Neural crest cell (in vitro differentiated cells): ENCODE results near the gene LRRC15. TPM values are rescaled to one million over a fixed set of nuclear protein-coding genes. Genes with fewer than 3 reads are reported as not detected.

Source experiments
- DNase-seq: peaks from one replicate; pipeline ENCODE4 v3.0.0; 2021; ENCODE audit warnings: low read depth, mixed read lengths, low spot score
- H3K27ac Mint-ChIP-seq: one replicate; pipeline ENCODE4 v1.8.0; 2021; ENCODE audit warnings: mild to moderate bottlenecking, mixed read lengths; ENCODE audit not compliant: unreplicated experiment
- H3K27me3 Mint-ChIP-seq: 2 replicates; pipeline ENCODE4 v1.8.0; 2021; ENCODE audit warnings: low read depth, mild to moderate bottlenecking, mixed read lengths
- H3K36me3 Mint-ChIP-seq: 2 replicates; pipeline ENCODE4 v1.8.0; 2021; ENCODE audit warnings: low read depth, mild to moderate bottlenecking, mixed read lengths
- H3K4me1 Mint-ChIP-seq: 2 replicates; pipeline ENCODE4 v1.8.0; 2021; ENCODE audit warnings: mixed read lengths
- H3K4me3 Mint-ChIP-seq: one replicate; pipeline ENCODE4 v1.8.0; 2021; ENCODE audit warnings: mild to moderate bottlenecking, mixed read lengths
- H3K9me3 Mint-ChIP-seq: 2 replicates; pipeline ENCODE4 v1.8.0; 2021; ENCODE audit warnings: mixed read lengths
- total RNA-seq: library from RNA; stranded (reverse); gene quantifications from 2 replicates; pipeline ENCODE4 v1.2.1, GENCODE V29; 2021
- TF ChIP-seq, protein P1 (sequence below): fragments of 200-600 bp; sonication (generic); conservative IDR thresholded peaks from 2 replicates; pipeline ENCODE4 v1.5.0; 2021; ENCODE audit warnings: antibody characterized with exemption, mild to moderate bottlenecking

The LRRC15 gene
- total RNA-seq, 1 donor from 2014 or later, result not detected

- H3K9me3 Mint-ChIP-seq, result no peaks in the 10 kb centered on the region
- H3K27ac Mint-ChIP-seq, result no peak overlapping the region
- no peak for DNase-seq
- H3K27me3 Mint-ChIP-seq, result peaks cover 54% of the 10 kb centered on the region
- TF ChIP-seq, protein P1, sequence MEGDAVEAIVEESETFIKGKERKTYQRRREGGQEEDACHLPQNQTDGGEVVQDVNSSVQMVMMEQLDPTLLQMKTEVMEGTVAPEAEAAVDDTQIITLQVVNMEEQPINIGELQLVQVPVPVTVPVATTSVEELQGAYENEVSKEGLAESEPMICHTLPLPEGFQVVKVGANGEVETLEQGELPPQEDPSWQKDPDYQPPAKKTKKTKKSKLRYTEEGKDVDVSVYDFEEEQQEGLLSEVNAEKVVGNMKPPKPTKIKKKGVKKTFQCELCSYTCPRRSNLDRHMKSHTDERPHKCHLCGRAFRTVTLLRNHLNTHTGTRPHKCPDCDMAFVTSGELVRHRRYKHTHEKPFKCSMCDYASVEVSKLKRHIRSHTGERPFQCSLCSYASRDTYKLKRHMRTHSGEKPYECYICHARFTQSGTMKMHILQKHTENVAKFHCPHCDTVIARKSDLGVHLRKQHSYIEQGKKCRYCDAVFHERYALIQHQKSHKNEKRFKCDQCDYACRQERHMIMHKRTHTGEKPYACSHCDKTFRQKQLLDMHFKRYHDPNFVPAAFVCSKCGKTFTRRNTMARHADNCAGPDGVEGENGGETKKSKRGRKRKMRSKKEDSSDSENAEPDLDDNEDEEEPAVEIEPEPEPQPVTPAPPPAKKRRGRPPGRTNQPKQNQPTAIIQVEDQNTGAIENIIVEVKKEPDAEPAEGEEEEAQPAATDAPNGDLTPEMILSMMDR, result no peak
- no peaks in the 10 kb centered on the region for H3K36me3 Mint-ChIP-seq
- peaks cover 34% of the 10 kb centered on the region for H3K4me1 Mint-ChIP-seq
- H3K4me3 Mint-ChIP-seq, result no peak overlapping the region
Observed at GRCh38 chr3:194373028-194373427, 3.5 kb upstream of the LRRC15 start.

DNA sequence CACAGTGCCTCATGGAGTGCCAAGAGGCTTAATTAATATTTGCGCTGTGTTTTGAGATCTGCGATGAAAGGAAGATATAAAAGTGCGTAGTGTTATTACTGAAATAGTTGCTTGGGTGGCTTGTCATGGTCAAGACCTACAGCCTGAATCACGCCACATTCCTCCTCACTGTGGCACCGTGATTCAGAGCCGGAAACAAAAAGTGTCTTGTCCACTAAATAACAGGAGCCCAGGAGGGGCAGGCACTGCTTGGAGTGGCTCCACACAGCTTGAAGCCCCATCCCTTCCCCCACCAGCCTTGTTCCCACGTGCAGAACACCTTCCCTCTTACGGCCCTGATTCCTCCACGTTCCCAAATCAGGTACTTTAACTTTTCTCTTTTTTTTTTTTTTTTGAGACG lies 1.2 kb upstream of the LRRC15 start:
- no peak for DNase-seq
- peaks cover 27% of the 10 kb centered on the region for H3K4me1 Mint-ChIP-seq
- H3K27me3 Mint-ChIP-seq, result peaks cover 57% of the 10 kb centered on the region
- H3K36me3 Mint-ChIP-seq, result no peaks in the 10 kb centered on the region
- TF ChIP-seq, protein P1, result no peak
- H3K27ac Mint-ChIP-seq, result peak overlapping the region; percentile 12
- no peaks in the 10 kb centered on the region for H3K9me3 Mint-ChIP-seq
- H3K4me3 Mint-ChIP-seq, result no peak overlapping the region

DNA sequence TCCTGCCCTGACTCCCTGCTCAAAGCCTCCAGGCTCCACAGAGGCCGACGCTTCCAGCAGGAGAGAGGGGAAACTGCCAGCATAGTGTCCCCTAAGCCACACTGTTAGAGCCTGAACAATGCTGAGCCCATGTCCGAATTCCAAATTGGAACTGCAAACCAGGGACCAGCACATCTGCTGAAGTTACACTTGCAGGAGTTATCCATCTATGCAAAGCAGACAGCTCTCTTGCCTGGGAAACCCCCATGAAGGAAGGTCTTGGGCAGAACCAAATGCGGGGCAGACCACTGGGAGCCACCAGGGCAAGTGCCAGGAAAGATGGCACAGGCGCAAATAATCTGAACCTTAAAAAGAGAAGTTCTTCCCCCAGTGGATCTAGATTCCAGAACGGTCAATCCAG lies 625 bp downstream of the LRRC15 start:
- Mint-ChIP-seq H3K36me3 (no peaks in the 10 kb centered on the region), H3K27me3 (peaks cover 45% of the 10 kb centered on the region), H3K4me3 (no peak overlapping the region), H3K27ac (no peak overlapping the region), H3K4me1 (peaks cover 12% of the 10 kb centered on the region), H3K9me3 (no peaks in the 10 kb centered on the region)
- DNase-seq, result no peak
- TF ChIP-seq, protein P1, result no peak

- TF ChIP-seq, protein P1, result no peak
- no peak overlapping the region for H3K4me3 Mint-ChIP-seq
- no peak overlapping the region for H3K27ac Mint-ChIP-seq
- no peak for DNase-seq
- peaks cover 10% of the 10 kb centered on the region for H3K4me1 Mint-ChIP-seq
- H3K27me3 Mint-ChIP-seq, result peaks cover 45% of the 10 kb centered on the region
- no peaks in the 10 kb centered on the region for H3K36me3 Mint-ChIP-seq
- H3K9me3 Mint-ChIP-seq, result no peaks in the 10 kb centered on the region
Observed at GRCh38 chr3:194367992-194368841, 1.3 kb downstream of the LRRC15 start.

- H3K36me3 Mint-ChIP-seq, result no peaks in the 10 kb centered on the region
- H3K4me1 Mint-ChIP-seq, result peaks cover 10% of the 10 kb centered on the region
- H3K4me3 Mint-ChIP-seq, result no peak overlapping the region
- H3K27ac Mint-ChIP-seq, result no peak overlapping the region
- TF ChIP-seq, protein P1, result no peak
- no peak for DNase-seq
- peaks cover 43% of the 10 kb centered on the region for H3K27me3 Mint-ChIP-seq
- H3K9me3 Mint-ChIP-seq, result no peaks in the 10 kb centered on the region
Observed at GRCh38 chr3:194365978-194366490, 3.5 kb downstream of the LRRC15 start.
